Endothelial cell of hepatic sinusoid (primary cell): ENCODE measurements around the gene PRICKLE3.
"Not testable (repeated sequence)": the region's sequence is repeated elsewhere in the genome, so short reads cannot be mapped to it uniquely, and the experiment has no call there.

ENCODE experiments used
- in situ Hi-C: cut with HindIII; loops from 2 replicates; pipeline ENCODE4 v1.10.0; 2017; ENCODE audit warnings: low sequenced_read_pairs

The PRICKLE3 gene

DNA sequence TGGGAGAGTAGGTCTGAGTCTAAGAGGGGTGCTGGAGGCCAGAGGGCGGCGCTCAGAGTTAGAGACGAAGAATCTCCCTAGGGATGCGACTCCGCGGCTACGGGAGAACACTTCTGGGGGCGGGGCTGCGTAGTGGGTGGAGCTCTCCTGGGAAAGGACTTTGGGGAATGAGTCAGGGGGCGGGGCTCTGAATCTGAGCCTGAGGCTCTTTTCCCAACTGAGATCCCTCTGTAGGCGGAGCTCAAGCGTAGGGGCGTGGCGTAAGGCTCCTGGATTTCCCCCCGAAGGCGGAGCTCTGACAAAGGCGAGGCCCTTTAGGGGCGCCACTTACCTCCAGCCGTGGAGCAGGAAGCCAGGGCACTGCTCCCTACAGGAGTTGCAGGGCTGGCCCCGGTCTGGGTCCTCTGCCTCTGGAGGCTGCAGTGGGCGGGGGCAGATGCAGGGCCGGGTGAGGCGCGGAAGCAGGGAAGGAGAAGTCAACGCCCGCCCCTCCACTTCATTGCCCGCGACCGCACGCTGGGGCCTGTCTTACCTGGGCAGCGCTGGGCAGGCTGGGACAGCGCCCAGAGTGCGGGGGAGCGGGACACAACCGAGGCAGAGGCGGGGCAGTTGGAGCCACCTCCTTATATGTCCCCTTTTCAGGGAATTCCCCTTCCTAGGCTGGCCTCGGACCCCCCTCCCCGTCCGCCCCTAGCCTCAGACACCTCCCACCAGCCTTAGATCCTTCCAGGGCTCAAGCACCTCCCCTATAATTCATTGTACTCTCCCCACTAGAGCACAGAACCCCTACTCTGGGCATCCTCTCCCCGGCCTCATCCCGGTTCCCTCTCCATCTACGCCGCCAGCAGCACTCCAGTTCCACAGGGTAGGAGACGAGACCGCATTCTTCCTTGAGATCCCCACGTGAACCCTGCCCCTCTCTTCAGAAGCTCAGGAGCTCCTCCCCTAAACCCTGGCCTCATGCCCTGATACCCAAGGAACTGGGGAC, 1.6 kb downstream of the PRICKLE3 start:
- in situ Hi-C loops: no loop called here

DNA sequence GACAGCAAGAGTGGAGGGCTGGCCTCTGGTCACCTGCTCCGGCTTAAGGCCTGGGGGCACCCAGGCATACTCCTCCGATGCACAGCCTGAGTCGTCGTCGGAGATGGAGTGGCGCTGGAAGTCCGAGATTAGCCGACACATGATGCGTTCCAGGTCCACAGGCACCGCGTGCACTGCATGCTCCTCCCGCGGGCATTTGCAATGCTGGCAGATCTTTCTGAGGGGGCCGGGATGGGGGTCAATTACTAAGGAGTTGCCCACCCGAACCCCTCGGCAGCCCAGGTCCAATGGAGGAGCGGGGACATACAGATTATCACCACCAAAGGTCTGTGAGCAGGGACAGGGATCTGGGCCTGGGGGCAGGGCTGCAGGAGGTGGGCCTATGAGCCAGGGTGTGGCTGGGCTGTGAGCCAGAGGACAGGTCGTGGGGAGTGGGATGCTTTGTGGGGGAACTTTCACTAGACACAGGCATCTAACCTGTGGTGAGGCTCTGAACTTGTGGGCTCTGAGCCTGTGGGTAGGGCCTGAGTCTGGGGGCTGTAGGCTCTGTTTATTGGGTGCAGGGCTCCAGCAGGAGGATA, 2.4 kb downstream of the PRICKLE3 start:
- in situ Hi-C loops: no loop called here

DNA sequence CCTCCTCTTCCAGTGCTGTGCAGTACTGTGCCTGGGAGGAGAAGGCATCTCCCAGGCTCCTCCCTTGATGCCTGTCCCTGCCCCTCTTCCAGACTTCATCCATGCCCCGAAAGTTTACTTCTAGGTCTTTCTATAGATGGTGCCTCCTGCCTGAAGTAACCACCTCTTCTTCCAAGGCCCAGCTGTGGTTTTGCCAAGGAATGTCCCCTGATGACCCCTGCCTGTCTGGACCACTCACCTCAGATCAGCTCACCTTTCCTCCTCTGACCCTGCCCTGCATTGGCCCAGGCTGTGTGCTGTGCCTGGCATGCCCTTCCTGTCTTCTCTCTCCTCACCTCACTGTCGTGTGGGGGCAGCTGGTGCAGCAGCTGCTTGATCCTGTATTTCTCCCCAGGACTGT, 6.8 kb downstream of the PRICKLE3 start:
- in situ Hi-C loops: no loop called here

DNA sequence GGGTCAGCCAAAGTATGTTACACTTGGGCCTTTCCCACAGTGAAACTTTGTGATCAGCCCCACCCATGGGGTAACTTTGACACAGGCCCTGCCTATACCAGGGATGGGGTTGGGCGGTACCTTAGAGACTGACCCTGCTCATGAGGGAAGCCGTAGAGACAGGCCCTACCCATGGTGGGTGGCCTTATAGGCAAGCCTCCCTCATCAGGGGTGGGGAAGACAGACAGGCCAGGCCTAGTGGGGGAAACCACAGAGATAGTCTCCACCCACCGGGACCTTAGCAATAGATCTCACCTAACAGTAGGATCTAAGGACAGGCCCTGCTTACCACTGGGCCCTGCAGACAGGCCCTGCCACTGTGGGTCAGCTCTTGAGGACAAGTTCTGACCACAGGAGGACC, 7.6 kb downstream of the PRICKLE3 start:
- in situ Hi-C loops: no loop called here

DNA sequence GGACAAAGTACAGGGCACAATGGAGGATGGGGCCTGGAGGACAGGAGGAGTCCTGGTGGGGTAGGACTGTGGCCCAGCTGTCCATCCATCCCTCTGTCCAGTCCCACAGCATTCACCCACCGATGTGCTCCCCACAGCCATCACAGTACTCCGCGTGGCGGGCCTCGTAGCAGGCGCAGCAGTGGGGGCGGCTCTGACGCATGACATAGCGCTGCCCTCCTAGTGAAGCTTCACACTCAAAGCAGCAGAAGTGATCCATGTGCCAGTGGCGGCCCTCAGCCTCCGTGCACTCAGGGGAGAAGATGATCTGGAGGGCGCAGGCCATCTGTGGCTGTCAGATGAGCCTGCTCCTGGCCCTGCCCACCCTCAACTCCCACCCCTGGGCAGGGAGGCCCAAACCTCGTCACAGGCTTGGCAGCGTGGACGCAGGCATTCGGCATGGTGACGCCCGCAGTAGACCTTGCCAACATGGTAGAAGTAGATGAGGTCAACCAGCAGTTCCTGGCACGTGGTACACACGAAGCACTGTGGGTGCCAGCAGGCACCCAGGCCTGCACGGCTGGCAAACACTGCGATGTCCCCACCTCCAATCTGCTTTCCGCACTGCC, 8.2 kb downstream of the PRICKLE3 start:
- in situ Hi-C loops: no loop called here

DNA sequence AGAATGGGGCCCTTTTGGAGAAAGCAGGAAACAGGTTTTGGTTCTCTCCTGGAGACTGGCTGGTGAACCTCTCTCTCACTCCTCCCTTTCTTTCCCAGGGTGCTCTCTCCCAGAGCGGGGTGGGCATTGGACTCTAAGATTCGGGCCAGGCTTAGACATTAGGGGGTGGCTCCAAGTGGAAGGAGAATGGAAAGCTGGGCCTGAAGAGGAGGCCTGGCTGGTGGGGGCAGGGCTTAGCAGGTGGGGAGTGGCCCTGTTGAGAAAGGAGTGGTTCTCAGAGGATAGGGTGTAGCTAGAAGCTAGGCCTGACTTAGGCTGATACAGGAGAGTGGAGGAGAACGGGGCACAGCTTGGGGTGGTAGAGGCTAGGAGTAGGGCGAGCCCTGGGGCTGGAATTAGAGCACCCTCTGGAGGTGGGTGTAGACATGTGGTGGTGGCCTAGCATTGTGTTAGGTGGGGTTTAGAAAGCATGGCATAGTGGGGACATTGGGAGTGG, 8.8 kb downstream of the PRICKLE3 start:
- in situ Hi-C loops: no loop called here

DNA sequence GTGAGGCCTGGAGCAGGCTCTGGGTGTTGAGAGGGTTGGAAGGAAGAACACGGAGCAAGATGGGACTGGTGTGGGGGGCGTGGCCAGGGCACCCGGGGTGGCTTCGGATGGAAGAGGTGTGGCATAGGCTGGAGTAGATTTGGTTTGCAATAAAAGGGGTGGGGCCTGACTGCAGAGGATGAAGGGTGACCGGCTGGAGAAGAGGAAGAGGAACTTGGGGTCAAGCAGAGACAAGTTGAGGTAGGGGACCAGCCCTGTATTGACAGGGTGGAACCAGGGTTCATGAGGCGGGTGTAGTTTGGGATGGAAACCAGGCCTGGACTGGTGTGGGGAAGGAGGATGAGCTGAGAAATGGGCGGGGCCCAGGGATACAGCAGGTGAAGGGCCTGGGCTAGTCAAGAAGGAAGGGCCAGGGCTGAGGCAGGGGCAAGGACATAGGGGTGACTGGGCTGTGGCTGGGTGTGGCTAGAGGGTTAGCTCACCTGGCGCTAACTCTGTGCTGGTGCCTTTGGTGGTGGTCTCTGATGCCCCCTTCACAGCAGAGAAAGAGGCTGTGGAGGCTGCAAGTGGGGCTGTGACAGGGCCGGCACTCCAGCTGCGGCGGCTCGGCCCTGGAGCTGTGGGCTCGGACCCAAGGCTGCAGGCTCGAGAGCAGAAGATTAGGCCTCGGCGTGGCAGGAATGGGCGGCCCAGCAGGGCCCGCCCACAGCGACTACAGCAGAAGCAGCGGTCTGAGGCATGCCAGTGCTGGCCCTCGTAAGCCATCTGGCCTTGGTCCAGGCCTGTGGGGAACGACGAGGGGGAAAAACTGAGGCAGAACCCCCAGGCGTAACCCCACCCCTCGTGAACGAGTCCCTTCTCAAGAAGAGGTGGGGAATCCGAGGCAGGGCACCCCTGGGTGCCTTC, 9.5 kb downstream of the PRICKLE3 start:
- in situ Hi-C loops: no loop called here

DNA sequence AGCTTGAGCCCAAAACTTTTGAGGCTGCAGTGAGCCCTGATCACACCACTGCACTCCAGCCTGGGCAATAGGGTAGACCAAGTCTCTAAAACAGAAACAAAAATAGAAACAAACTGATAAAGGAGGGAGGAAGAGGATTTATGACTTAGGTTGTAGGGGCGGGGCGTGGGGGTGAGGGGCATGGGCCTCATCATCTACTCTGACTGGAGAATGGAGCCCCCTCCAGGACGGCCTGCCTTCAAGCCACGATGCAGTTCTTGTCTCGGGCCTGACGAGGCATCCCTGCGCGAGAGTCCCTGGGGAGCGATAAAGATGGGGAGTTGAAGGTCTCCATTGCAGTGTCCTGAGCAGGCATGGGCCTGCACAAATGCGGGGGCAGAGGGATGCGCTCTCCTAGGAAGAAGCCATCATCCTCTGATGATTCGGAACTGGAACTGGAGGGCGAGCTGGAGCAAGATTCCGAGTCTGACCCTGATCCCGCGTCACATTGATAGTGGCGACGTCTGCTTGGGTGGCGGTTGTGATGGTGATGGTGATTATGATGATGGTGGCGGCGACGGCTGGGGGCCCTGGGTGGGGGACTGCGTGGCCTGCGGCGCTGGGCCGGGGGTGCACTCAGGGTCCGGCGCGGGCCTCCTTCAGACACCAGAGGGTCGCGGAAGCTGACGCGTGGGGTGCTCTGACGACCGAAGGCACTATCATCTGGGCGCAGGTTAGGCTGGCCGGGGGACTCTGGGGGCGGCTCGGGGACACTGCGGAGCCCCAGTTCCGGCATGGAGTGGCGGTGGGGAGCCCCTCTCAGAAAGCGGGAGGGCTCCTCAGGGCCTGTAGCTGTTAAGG, 10.5 kb downstream of the PRICKLE3 start:
- in situ Hi-C loops: no loop called here

DNA sequence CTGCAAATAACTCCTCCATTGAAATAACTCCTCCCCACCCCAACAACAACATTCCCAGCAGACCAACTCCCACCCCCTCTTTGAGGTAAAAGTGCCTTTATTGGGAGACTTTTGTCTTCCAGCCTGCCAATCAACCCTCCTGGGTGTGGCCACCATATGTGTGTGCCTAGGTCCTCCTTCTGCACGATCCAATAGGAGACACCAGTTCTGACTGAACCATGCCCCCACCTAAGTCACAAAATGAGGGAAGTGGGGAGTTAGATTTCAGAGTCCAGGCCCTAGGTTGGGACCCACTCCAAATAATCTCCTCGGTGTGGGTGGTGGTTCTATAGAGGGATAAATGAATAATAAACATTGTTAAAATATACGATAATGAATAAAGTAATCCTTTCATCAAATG, 11.4 kb downstream of the PRICKLE3 start:
- in situ Hi-C loops: no loop called here

DNA sequence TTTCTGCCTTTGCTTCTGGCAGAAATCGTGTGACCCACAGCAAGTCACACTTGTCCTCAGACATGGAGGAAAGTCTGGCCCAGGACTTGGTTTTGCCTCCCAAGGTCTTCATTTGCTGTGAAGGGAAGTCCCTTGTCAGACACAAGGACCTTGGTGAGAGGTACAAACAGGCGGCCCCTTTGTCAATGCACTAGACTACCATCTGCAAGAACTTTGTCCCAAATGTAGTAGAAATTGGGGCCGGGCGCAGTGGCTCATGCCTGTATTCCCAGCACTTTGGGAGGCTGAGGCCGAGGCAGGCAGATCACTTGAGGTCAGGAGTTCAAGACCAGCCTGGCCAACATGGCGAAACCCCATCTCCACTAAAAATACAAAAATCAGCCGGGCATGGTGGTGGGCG, 12.6 kb downstream of the PRICKLE3 start:
- in situ Hi-C loops: not testable (repeated sequence)

DNA sequence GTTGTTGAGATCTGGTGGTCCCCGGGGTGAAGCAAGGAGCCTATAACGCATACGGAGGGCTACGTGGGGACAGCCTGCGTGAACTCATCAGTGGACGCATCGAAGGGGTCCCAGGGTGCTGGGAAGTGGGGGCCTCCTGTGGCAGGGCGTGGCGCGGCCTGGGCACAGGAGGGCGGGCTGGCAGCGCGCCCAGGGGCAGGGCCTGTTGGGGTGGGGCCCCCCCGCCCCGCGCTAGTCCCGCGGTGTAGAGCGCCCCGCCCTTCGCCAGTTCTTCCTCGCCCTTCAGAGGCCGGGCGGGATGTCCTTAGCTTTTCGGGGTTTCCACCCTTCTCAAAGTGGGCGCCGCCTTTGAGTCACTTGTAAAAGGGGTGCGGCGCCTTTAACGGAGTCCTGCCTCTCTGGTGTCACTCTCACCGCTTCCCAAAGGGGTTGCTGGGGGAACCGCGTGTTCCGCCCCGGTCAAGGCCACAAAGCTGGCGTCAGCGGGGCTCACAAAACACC, 13.8 kb downstream of the PRICKLE3 start:
- in situ Hi-C loops: no loop called here

DNA sequence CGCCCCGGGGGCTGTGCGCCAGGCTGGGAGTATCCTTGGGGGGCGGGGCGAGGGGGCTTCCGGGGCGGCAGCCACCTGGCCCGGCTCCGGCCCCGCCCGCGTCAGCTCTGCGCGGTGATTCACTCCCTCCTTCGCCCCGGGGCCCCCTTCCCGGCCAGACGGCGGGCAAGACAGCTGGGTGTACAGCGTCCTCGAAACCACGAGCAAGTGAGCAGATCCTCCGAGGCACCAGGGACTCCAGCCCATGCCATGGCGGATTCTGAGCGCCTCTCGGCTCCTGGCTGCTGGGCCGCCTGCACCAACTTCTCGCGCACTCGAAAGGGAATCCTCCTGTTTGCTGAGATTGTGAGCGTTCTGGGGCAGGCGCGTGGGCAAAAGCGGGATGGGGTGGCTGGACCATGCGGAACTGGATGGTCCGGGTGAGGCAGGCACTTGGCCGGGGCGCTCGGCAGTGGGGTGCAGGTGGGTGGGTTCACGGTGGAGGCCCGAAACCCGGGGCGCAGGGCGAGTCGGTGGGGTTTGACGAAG, 14.4 kb downstream of the PRICKLE3 start, which contains the start of gene PLP2:
TSS of gene PLP2 (plus strand) at position 147 of the 528 bp plus-strand sequence. CDS start at position 250, 103 bp downstream.
- in situ Hi-C loops: no loop called here

DNA sequence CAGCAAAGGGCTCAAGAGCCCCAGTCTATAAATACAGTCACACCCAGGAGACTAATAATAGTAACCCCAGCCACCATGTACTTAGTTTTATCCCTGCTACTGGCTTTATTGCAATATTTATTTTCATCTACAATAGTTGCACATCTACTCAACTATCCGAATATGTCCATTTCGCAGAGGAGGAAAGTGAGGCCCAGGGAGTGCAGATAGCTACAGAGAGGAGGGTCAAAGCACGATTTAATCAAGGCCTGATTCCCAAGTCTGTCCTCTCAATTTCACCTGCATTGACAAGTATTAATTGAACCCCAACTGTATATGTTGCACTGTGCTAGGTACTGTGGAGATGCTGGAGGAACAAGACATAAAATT, 18.4 kb downstream of the PRICKLE3 start:
- in situ Hi-C loops: no loop called here

DNA sequence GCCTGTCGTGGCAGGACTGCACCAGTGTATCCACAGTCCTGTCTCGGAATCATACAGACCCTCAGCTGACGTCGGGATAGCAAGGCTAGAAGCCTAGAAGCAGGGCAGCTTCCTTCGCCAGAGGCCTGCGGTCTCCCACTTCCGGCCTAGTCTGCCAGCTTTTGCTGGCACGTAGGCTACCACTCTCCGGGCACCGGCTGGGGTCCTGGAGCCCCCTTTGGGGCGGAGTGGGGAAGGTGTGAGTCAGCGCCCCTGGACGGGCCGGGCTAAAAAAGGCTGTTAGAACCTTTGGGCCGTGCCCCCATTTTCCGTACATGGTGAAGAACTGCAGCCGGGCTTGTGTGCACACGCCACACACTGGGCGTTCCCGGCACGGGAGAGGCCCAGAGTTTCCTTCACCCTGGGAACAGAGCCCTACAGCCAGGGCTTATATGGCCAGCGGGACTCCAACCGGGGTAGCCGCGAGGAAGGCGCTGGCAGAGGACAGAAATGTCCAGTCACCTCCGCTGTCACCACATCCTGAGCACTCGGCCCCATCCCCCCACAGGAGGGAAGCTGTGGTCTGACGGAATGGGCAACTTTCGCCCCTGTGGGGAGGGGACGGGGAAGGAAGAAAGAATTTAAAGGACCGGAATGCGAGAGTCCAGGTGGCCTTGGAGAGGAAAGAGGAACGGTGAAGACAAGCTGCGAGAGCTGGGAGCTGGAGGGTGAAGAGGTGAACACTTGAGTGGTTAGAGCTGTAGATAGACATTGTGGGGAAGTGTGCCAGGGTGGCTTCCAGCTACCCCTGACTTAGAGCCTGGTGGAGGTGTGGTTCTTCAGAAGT, 19.0 kb downstream of the PRICKLE3 start:
- in situ Hi-C loops: no loop called here

DNA sequence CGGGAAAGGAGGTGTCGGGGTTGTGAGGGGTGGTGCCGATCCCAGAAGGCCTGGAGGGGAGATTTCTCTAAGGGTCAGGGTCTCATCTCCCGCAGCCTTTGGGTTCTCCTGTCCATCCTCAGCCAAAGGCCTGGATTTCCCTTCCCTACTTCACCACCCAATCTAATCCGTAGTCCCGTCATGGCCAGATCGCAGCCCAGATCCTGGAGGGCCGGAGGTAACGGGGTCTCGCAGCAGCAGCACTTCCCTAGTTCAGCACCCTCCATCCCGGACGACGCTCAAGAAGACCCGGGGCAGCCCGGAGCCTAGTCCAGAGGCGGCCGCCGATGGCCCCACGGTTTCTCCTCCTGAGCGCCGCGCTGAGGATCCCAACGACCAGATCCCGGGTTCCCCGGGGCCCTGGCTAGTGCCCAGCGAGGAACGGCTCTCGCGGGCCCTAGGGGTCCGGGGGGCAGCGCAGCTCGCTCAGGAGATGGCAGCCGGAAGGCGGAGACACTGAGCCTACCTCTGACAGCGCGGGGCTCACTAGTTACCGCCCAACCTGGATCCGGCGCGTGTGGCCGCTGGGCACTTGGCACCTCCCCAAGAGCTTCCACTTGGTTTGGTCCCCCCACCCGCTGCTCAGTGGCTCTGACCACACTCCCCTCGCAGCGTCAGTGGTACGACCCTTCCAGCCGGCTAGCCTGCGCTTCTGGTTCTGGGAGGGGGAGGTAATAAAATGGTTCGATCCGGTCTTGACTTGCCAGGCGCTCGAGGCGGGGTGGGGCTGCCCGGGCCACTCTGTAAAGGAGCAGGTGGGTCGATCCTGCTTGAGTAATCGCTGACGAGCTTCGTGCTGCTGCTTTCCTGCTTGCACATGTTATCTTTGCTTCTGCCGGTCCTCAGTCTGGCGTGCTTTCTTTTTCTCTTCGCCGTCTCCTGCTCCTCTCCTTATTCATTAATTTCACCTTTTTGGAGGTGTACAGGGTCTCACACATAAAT, 20.0 kb downstream of the PRICKLE3 start:
- in situ Hi-C loops: no loop called here

DNA sequence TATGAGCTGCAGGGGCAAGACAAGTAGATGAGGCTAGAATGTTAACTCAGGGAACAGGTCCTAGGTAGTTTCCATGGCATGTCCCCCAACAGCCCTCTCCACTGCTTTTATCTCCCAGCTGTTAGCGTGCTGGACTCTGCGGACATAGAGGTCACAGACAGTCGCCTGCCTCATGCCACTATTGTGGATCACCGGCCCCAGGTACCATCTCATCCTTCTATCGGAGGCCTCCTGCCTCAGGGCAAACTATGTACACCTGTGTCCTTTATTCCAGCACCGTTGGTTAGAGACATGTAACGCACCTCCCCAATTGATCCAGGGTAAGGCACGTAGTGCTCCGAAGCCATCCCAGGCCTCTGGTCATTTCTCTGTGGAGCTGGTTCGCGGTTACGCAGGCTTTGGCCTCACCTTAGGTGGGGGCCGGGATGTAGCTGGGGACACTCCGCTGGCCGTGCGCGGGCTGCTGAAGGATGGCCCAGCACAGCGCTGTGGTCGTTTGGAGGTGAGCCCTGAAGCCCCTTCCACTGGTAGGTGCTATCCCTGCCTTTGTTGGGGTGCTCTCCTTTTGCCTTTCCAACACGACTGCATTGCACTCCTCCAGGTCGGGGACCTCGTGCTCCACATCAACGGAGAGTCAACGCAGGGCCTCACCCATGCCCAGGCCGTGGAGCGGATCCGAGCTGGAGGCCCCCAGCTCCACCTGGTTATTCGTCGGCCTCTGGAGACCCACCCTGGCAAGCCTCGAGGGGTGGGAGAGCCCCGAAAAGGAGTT, 21.4 kb downstream of the PRICKLE3 start:
- in situ Hi-C loops: no loop called here
